ENCODE data around the gene XRRA1. TPM values are rescaled to one million over a fixed set of nuclear protein-coding genes. Genes with fewer than 3 reads are reported as not detected.

Gene XRRA1
- total RNA-seq, 1 experiment from 2014 or later, result 10.4 TPM

- ATAC-seq (no peak), DNase-seq (ENCODE audit: low spot score) (no peak)
- H3K27ac Mint-ChIP-seq, result no peak overlapping the region
- TF ChIP-seq HMGA2 (CRISPR knock-in tag; IDR thresholded peaks at IDR 0.05), result no peak
- TF ChIP-seq, protein P1, sequence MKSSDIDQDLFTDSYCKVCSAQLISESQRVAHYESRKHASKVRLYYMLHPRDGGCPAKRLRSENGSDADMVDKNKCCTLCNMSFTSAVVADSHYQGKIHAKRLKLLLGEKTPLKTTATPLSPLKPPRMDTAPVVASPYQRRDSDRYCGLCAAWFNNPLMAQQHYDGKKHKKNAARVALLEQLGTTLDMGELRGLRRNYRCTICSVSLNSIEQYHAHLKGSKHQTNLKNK (CRISPR knock-in tag; IDR thresholded peaks at IDR 0.05), result no peak
- TF ChIP-seq, protein P2, sequence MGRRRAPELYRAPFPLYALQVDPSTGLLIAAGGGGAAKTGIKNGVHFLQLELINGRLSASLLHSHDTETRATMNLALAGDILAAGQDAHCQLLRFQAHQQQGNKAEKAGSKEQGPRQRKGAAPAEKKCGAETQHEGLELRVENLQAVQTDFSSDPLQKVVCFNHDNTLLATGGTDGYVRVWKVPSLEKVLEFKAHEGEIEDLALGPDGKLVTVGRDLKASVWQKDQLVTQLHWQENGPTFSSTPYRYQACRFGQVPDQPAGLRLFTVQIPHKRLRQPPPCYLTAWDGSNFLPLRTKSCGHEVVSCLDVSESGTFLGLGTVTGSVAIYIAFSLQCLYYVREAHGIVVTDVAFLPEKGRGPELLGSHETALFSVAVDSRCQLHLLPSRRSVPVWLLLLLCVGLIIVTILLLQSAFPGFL (CRISPR knock-in tag; IDR thresholded peaks at IDR 0.05; ENCODE audit: borderline replicate concordance), result no peak
- TF ChIP-seq RELA (CRISPR knock-in tag; IDR thresholded peaks at IDR 0.05; ENCODE audit: borderline replicate concordance), result no peak
- TF ChIP-seq, protein P3, sequence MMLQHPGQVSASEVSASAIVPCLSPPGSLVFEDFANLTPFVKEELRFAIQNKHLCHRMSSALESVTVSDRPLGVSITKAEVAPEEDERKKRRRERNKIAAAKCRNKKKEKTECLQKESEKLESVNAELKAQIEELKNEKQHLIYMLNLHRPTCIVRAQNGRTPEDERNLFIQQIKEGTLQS (CRISPR knock-in tag; conservative IDR thresholded peaks at IDR 0.05), result no peak
- TF ChIP-seq GRHL2 (CRISPR knock-in tag; IDR thresholded peaks at IDR 0.05; ENCODE audit: insufficient replicate concordance, severe bottlenecking), result no peak
- no peak for TF ChIP-seq SOX15 (CRISPR knock-in tag; IDR thresholded peaks at IDR 0.05)
- no peak for TF ChIP-seq STAT6 (CRISPR knock-in tag; conservative IDR thresholded peaks at IDR 0.05; ENCODE audit: low read depth)
- H3K4me1 Mint-ChIP-seq, result peaks cover 5% of the 10 kb centered on the region
- ChIA-PET POLR2A (no interaction called here), CTCF (no interaction called here)
- H3K9me3 Mint-ChIP-seq, result no peaks in the 10 kb centered on the region
- peaks cover 2% of the 10 kb centered on the region; the same call in 1 of the 2 replicates for H3K27me3 Mint-ChIP-seq (ENCODE audit: low read depth)
- H3K4me3 Mint-ChIP-seq, result no peak overlapping the region
- no peaks in the 10 kb centered on the region for H3K36me3 Mint-ChIP-seq
These were observed 35.8 kb upstream of the XRRA1 start for GRCh38 chr11:74984730-74985129.

DNA sequence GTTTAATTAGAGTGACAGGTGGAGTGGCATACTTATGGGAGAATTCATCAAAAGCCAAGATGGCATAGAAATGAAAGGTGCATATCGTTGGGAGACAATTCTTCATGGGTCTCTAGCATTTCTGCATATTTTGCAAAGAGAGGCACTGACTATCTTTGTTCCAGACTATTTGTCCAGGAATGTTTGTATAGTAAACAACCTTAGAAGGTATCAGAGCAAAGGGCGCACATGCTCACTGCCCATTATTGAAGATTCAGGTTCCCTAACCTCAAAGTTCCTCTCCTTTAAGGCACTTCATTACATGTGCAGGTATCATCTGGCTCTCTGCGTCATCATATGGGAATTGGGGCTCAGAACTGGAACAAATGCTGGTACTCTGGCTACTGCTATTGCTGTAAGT, 35.2 kb upstream of the XRRA1 start:
- H3K4me3 Mint-ChIP-seq, result no peak overlapping the region
- ChIA-PET POLR2A (interaction anchor here (1.3 kb wide), 1 partner anchor 12 kb away, joined by 3 read pairs; no protein-coding TSS in a partner anchor), CTCF (no interaction called here)
- peaks cover 2% of the 10 kb centered on the region; the same call in 1 of the 2 replicates for H3K27me3 Mint-ChIP-seq (ENCODE audit: low read depth)
- DNase-seq (ENCODE audit: low spot score) (no peak), ATAC-seq (no peak)
- H3K36me3 Mint-ChIP-seq, result no peaks in the 10 kb centered on the region
- H3K27ac Mint-ChIP-seq, result no peak overlapping the region
- no peaks in the 10 kb centered on the region for H3K4me1 Mint-ChIP-seq
- H3K9me3 Mint-ChIP-seq, result no peaks in the 10 kb centered on the region
- TF ChIP-seq, protein P4, sequence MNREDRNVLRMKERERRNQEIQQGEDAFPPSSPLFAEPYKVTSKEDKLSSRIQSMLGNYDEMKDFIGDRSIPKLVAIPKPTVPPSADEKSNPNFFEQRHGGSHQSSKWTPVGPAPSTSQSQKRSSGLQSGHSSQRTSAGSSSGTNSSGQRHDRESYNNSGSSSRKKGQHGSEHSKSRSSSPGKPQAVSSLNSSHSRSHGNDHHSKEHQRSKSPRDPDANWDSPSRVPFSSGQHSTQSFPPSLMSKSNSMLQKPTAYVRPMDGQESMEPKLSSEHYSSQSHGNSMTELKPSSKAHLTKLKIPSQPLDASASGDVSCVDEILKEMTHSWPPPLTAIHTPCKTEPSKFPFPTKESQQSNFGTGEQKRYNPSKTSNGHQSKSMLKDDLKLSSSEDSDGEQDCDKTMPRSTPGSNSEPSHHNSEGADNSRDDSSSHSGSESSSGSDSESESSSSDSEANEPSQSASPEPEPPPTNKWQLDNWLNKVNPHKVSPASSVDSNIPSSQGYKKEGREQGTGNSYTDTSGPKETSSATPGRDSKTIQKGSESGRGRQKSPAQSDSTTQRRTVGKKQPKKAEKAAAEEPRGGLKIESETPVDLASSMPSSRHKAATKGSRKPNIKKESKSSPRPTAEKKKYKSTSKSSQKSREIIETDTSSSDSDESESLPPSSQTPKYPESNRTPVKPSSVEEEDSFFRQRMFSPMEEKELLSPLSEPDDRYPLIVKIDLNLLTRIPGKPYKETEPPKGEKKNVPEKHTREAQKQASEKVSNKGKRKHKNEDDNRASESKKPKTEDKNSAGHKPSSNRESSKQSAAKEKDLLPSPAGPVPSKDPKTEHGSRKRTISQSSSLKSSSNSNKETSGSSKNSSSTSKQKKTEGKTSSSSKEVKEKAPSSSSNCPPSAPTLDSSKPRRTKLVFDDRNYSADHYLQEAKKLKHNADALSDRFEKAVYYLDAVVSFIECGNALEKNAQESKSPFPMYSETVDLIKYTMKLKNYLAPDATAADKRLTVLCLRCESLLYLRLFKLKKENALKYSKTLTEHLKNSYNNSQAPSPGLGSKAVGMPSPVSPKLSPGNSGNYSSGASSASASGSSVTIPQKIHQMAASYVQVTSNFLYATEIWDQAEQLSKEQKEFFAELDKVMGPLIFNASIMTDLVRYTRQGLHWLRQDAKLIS (CRISPR knock-in tag; IDR thresholded peaks at IDR 0.05; ENCODE audit: borderline replicate concordance), result no peak
- TF ChIP-seq RELA (CRISPR knock-in tag; IDR thresholded peaks at IDR 0.05; ENCODE audit: borderline replicate concordance) (no peak), PRRX2 (CRISPR knock-in tag; IDR thresholded peaks at IDR 0.05) (no peak), SMAD3 (CRISPR knock-in tag; IDR thresholded peaks at IDR 0.05; ENCODE audit: borderline replicate concordance) (no peak), ZNF263 (CRISPR knock-in tag; IDR thresholded peaks at IDR 0.05; ENCODE audit: low read depth) (no peak), ZNF232 (CRISPR knock-in tag; IDR thresholded peaks at IDR 0.05) (no peak)
- TF ChIP-seq, protein P5, sequence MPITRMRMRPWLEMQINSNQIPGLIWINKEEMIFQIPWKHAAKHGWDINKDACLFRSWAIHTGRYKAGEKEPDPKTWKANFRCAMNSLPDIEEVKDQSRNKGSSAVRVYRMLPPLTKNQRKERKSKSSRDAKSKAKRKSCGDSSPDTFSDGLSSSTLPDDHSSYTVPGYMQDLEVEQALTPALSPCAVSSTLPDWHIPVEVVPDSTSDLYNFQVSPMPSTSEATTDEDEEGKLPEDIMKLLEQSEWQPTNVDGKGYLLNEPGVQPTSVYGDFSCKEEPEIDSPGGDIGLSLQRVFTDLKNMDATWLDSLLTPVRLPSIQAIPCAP (CRISPR knock-in tag; IDR thresholded peaks at IDR 0.05), result no peak

All from WTC11 (cell line).